Measurements from ENCODE around the gene RPS2.
"Not testable (repeated sequence)": the region's sequence is repeated elsewhere in the genome, so short reads cannot be mapped to it uniquely, and the experiment has no call there.

RPS2 gene

DNA sequence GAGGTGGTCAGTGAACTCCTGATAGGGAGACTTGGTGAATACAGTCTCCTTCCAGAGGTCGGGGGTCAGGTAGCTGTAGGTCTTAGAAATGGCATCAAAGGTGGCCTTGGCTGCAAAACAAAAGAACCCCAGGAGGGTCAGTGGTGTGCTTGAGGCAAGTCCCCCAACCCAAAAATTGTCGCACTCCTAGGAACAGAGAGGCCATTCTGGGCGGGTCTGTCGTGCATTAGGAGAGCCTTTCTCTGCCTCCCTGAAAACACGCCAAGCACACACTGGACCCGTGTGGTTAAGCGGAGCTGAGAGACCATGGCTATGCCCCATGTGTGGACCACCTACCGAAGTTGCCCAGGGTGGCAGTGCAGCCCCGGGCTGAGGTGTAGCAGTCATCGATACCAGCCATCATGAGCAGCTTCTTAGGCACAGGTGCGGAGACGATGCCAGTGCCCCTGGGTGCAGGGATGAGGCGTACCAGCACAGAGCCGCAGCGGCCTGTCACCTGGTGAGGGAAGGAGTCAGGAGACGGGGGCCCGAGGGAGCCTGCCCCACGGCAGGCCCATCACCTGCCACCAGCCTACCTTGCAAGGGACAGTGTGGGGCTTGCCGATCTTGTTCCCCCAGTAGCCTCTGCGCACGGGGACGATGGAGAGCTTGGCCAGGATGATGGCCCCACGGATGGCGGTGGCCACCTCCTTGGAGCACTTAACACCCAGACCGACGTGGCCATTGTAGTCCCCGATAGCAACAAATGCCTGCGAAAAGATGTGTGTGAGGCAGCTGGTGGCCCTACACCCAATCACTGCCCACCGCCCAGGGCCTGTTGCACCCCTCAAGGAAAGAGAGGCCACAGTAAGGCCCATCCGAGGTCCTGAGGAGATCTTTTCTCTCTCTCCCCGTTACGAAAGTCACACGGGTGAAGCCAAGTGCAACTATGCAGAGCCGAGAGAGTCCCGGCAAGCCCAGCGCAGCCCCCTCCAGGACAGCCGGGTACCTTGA, 2.2 kb downstream of the RPS2 start:
- not testable (repeated sequence) for DNase-seq

DNA sequence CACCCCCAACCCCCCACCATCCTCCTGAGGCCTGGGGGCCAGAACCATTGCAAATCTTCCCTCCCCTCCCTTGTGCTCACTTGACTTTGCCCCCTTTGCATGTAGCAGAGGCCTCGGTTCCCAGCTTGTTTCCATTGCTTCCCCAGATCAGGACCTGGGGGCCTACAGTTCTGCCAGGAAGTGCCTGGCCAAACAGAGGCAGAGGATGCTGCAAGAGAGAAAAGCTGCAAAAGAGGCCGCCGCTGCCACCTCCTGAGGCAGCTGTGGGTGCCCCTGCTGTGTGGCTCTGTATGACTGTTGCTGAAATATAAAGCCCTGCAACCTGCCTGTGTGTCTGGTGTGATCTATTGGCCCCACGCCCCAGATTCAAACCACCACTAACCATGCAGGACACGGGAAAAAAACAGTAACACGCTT, 3.0 kb downstream of the RPS2 start:
- no peak for DNase-seq

- no peak for DNase-seq
Observed at GRCh38 chr16:1960665-1961630, 3.7 kb downstream of the RPS2 start.

DNA sequence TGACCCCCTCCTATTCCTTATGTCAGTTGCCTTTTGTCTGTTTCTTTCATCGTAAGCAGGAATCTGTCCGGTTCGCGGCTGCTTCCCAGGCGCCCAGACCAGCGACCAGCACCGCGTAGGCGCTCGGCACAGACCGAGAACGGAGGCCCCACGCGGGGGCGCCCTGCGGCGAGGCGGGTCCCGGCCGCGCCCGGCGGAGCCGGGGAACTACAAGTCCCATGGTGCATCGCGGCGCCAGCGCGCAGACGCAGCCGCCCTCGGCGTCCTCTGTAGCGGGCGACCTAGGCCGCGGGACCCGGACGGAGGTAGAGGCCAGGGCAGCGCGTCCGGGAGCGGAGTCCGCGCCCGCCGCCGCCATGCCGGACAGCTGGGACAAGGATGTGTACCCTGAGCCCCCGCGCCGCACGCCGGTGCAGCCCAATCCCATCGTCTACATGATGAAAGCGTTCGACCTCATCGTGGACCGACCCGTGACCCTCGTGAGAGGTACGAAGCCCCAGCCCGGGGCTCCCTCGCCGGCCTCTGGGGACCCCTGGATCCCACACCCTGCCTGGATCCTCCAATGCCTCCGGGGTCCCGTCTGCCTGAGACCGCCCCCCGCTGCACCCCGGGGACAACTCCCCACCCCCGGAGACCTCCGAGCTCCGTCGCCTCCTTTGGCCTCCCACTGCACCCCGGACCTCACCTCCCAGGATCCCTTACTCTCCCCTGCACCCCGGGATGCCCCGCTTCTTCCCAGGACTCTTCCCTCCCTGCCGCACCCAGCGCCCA, 5.2 kb downstream of the RPS2 start, which contains the start of gene NDUFB10:
NDUFB10 (plus strand) TSS at position 270 of the 771 bp plus-strand sequence; CDS start at position 357, 87 bp downstream.
- peak; percentile 82 for DNase-seq

DNA sequence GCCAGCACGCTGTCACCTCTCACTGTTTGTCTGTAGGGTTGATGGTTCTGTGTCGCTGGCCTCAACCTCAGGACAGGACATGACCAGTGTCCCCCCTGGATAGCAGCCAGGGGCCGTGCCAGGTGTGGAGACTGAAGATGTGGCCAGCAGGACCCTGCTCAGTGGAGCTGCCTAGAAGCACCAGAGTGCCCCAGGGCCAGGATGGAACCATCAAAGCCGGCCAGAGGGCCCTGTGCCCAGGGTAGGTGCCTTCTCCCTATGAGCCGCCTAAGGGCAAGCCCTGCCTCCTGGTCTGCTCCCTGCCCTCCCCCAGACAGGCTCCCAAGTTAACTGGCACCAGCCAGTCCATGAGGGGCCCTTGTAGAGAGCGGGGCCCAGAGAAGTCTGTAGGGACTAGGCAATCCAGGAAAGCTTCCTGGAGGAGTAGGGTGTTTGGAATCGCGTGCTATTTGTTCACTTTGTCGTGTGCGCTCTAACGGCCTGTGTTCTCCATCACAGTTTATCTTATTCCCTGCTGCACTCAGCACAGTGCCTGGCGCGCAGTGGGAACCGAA, 5.8 kb downstream of the RPS2 start:
- DNase-seq = no peak

DNA sequence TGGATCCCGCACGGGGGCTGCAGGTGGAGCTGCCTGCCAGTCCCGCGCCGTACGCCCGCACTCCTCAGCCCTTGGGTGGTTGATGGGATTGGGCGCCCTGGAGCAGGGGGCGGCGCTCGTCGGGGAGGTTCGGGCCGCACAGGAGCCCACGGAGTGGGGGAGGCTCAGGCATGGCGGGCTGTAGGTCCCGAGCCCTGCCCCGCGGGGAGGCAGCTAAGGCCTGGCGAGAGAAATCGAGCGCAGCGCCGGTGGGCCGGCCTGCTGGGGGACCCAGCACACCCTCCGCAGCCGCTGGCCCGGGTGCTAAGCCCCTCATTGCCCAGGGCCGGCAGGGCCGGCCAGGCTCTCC, 6.5 kb downstream of the RPS2 start:
- not testable (repeated sequence) for DNase-seq

DNA sequence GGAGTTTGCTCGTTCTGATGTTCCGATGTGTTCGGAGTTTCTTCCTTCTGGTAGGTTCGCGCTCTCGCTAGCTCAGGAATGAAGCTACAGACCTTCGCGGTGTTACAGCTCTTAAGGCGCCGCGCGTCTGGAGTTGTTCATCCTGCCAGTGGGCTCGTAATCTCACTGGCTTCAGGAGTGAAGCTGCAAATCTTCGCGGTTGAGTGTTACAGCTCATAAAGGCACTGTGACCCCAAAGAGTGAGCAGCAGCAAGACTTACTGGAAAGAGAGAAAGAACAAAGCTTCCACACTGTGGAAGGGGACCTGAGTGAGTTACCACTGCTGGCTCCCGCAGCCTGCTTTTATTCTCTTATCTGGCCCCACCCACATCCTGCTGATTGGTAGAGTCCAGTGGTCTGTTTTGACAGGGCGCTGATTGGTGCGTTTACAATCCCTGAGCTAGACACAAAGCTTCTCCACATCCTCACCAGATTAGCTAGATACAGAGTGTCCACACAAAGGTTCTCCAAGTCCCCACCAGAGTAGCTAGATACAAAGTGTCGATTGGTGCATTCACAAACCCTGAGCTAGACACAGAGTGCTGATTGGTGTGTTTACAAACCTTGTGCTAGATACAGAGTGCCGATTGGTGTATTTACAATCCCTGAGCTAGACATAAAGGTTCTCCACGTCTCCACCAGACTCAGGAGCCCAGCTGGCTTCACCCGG, 7.0 kb downstream of the RPS2 start:
- DNase-seq = not testable (repeated sequence)

DNA sequence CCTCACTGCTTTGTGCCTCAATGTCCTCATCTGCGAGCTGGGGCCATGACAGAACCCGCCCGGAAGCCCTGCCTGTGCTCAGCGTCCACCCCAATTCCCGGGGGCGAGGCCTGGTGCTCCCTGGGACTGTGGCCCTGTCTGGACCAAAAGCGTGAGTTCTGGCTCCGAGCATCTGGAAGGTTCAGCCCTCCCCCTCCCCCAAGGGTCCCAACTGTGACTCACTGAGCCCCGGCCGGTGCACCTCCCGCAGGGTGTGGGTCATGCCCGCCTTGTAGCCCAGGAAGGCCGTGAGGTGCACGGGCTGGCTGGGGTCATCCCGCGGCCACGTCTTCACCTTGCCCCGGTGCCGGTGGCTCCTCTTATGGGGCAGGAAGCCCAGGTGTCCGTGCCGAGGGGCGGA, 10.9 kb downstream of the RPS2 start:
- DNase-seq = no peak

GRCh38 chr16:1950559-1950958, 14.1 kb downstream of the RPS2 start:
- no peak for DNase-seq

DNA sequence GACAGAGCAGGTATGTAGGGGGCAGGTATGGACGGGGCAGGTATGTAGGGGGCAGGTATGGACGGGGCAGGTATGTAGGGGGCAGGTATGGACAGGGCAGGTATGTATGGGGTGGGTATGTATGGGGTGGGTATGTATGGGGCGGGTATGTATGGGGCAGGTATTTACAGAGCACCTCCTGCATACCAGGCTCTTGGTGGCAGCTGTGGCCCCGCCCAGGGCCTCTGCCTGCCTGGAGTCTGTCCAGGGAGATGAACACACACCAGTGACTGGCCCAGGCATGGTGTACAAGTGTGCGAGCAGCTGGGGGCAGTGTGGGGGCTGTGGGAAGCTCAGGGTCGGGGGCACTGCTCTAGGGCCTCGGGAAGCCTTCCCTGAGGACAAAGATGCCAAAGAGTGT, 14.6 kb downstream of the RPS2 start:
- no peak for DNase-seq

DNA sequence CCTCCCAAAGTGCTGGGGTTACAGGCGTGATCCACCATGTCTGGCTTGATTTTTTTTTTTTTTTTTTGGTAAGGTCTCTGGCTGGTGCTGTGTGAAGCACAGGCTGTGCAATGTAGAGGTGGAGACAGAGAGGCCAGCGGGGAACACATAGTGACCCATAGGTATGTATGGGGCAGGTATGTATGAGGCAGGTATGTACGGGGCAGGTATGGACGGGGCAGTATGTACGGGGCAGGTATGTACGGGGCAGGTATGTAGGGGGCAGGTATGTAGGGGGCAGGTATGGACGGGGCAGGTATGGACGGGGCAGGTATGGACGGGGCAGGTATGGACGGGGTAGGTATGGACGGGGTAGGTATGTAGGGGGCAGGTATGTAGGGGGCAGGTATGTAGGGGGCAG, 15.1 kb downstream of the RPS2 start:
- no peak for DNase-seq

GRCh38 chr16:1947369-1947670, 17.3 kb downstream of the RPS2 start:
- no peak for DNase-seq

DNA sequence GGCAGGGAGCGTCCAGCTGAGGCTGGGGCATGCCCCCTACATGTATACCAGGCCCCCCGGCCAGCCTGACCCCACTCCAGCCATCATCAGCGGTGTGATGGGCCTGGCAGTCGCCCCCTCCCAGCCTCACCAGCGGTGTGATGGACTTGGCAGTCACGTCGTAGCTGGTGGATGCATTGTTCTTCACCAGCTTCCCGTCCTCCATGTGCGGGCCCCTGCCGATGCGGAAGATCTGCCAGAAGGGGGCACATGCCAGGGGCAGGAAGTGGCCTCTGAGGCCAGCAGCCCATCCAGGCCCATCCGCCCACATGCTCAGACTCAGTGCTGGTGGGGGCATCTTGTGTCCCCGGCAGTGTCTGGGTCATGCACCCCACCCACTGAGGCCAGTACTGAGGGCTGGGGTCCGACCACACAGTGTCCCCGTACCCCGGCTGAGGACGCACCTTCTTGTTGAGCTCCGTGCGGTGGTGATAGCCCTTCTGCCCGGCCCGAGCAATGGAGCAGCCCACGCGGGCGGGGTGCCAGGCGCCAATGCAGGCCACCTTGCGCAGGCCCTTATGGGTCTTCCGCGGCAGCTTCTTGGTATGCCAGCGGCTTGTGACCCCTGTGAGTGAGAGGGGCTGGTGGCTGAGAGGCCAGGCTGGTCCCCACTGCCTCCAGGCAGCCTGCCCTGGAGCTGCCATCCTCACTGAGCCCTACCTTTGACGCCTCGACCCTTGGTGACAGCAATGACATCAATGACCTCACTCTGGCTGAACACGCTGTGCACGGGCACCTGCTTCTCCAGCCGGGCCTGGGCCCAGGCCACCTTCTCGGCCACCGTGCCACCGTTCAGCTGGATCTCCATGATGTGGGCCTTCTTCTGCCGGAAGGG, 17.9 kb downstream of the RPS2 start:
- DNase-seq = no peak

GRCh38 chr16:1945559-1946391, 18.9 kb downstream of the RPS2 start:
- DNase-seq = no peak

DNA sequence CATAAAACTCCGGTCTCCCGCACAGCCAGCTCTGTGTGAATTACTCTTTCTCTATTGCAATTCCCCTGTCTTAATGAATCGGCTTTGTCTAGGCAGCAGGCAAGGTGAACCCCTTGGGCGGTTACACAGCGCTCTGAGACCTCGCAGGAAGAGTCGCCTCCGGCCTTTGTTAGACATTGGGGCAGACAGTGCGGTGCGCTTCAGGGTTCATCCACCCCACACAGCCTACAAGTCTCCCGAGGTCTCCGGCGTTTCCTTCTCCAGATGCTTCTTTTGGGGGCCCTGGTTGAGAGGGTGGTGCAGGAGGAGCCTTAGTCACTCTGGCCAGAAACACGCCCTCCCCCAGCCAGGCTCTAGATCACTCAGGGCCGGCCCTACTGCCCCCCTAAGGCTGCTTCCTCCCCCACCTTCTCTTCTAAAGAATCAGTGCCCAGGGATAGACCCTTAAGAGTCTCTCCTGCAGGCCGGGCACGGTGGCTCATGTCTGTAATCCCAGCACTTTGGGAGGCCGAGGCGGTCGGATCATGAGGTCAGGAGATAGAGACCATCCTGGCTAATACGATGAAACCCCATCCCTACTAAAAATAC, 19.9 kb downstream of the RPS2 start:
- DNase-seq = no peak

DNA sequence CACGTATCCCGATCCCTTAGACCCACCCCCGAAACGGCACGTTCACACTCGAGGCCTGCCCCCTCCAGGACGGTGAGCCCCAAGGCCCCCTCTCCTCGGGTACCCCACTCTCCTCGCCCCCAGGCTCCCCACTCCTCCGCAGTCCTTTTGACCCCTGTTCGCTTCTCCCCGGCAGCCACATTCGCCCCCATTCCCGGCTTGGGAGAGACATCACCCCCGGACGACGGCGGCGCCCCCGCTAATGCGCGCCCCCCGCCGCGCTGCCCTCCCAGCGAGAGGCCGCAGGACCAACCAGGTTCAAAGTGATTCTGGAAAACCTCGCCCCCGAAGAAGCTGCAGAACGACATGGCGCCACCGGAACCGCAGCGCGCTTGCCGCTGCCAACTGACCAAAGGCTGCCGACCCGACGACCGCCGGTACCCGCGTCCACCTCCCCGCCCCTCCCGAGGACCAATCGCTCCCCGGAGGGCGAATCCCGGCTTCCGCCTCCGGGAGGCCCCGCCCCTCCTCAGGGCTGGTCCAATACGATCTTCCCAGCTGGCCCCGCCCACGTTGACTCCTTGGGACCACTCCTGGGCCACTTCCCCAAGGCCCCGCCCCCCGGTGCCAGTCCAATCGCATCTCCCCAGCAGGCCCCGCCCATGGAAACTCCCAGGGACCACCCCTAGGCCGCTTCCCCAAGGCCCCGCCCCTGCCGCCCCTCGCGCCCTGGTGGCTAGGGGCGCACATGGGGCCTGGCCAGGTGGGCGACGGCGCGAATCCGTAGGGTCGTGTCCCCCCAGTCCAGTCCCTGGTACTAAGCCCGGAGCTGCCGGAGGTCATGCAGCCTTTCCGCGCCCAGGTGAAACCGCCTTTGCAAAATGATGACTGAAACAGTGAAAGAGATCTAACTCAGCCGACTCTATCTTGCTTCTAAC, 21.6 kb downstream of the RPS2 start, which contains the start of gene MSRB1:
MSRB1 (minus strand) TSS at position 390 of the 917 bp plus-strand sequence; CDS start at position 347, 43 bp downstream.
- DNase-seq = peak; percentile 100

- no peak for DNase-seq
Observed at GRCh38 chr16:1942047-1942809, 22.4 kb downstream of the RPS2 start.

Measured in NCI-H1436 (cell line).